A673 (cell line): ENCODE measurements around the gene XIRP1. TPM values are rescaled to one million over a fixed set of nuclear protein-coding genes. Genes with fewer than 3 reads are reported as not detected.

Experiments
- BruUV-seq: library from RNA; stranded (reverse); fragments of 400-500 nt; replicated peaks from 2 replicates; lab custom pipeline; 2021; lab: Mats Ljungman, UMichigan
- CTCF ChIA-PET: fragments of 300-600 bp; sonication (Branson Sonifier 250); formaldehyde crosslinking; loops from one replicate; lab custom pipeline; 2022; ENCODE audit warnings: antibody characterized with exemption; lab: Charles Lee
- POLR2A ChIA-PET: fragments of 300-600 bp; sonication (Branson Sonifier 250); formaldehyde crosslinking; loops from one replicate; lab custom pipeline; 2022; ENCODE audit warnings: antibody characterized with exemption; ENCODE audit not compliant: low non-redundant PET; lab: Charles Lee
- DNase-seq: peaks from one replicate; pipeline ENCODE4 v3.0.0-alpha.2; 2015; ENCODE audit warnings: low spot score
- H3K27ac ChIP-seq: fragments of 200-600 bp; sonication (generic); 2 replicates; pipeline ENCODE4 v1.5.1; 2016; ENCODE audit warnings: mixed run types, low read depth, mild to moderate bottlenecking, mixed read lengths, antibody characterized with exemption, low read length; ENCODE audit not compliant: poor library complexity, severe bottlenecking
- H3K27me3 ChIP-seq: fragments of 200-600 bp; sonication (generic); replicated peaks from 2 replicates; pipeline ENCODE4 v1.6.1; 2017; ENCODE audit warnings: mixed run types, low read depth, mild to moderate bottlenecking, mixed read lengths, antibody characterized with exemption, low read length; ENCODE audit not compliant: insufficient read depth, poor library complexity
- H3K36me3 ChIP-seq: fragments of 200-600 bp; sonication (generic); 2 replicates; pipeline ENCODE4 v1.6.1; 2016; ENCODE audit warnings: mixed run types, mild to moderate bottlenecking, mixed read lengths, antibody characterized with exemption, low read length; ENCODE audit not compliant: insufficient read depth, poor library complexity, severe bottlenecking
- H3K4me1 ChIP-seq: fragments of 200-600 bp; sonication (generic); 2 replicates; pipeline ENCODE4 v1.6.1; 2017; ENCODE audit warnings: mixed run types, mild to moderate bottlenecking, mixed read lengths, antibody characterized with exemption, low read length; ENCODE audit not compliant: insufficient read depth, poor library complexity, severe bottlenecking
- H3K4me3 ChIP-seq: fragments of 200-600 bp; sonication (generic); 2 replicates; pipeline ENCODE4 v1.5.1; 2016; ENCODE audit warnings: low read depth, mixed run types, mild to moderate bottlenecking, mixed read lengths, low read length; ENCODE audit not compliant: poor library complexity, severe bottlenecking
- H3K9me3 ChIP-seq: fragments of 200-600 bp; sonication (generic); 2 replicates; pipeline ENCODE4 v1.6.1; 2016; ENCODE audit warnings: mixed run types, low read depth, mild to moderate bottlenecking, mixed read lengths, antibody characterized with exemption, low read length; ENCODE audit not compliant: poor library complexity, severe bottlenecking
- EZH2 ChIP-seq: fragments of 200-600 bp; sonication (generic); IDR thresholded peaks from 2 replicates; pipeline ENCODE4 v1.6.1; 2017; ENCODE audit warnings: borderline replicate concordance, low read depth, mild to moderate bottlenecking, mixed read lengths, antibody characterized with exemption, low read length; ENCODE audit not compliant: poor library complexity, severe bottlenecking
- intact Hi-C: fragments of 100-400 bp; cut with micrococcal nuclease; formaldehyde crosslinking; loops from one replicate; pipeline ENCODE4 v1.10.0; 2022; ENCODE audit not compliant: unreplicated experiment
- total RNA-seq: library from RNA; stranded (reverse); gene quantifications from 2 replicates; pipeline ENCODE4 v1.2.3, GENCODE V29; 2021
- TF ChIP-seq, protein P1 (sequence below): fragments of 300-800, 200-600 bp; sonication (generic); conservative IDR thresholded peaks from 2 replicates; pipeline ENCODE4 v1.5.1; 2017; ENCODE audit warnings: low read depth, mild to moderate bottlenecking, antibody characterized with exemption, low read length, moderate library complexity, mixed read lengths

The XIRP1 gene
- total RNA-seq, 1 experiment from 2014 or later = not detected

DNA sequence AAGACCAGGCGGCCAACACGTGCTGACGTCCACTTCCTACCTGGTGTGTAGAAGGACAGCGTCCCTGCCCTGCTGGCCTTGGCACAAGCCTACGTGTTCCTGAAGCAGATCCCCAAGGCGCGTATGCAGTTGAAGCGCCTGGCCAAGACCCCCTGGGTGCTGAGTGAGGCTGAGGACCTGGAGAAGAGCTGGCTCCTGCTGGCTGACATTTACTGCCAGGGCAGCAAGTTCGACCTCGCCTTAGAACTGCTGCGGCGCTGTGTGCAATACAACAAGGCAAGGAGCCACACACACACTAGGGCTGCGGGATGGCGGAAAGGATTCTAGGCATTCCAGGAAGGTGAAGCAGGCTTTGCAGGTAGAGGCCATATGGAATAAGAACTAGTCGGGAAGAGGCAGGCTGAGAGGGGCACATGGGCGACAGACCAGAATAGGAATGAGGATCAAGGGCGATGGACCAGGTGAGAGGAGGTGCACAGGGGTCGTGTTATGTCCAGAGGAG is 54.9 kb downstream of the XIRP1 start:
- Histone ChIP-seq H3K4me3 (no peak overlapping the region), H3K36me3 (peaks cover under 1% of the 10 kb centered on the region), H3K9me3 (no peaks in the 10 kb centered on the region), H3K4me1 (no peaks in the 10 kb centered on the region), H3K27me3 (no peaks in the 10 kb centered on the region), H3K27ac (no peak overlapping the region)
- no peak for TF ChIP-seq EZH2
- TF ChIP-seq, protein P1, sequence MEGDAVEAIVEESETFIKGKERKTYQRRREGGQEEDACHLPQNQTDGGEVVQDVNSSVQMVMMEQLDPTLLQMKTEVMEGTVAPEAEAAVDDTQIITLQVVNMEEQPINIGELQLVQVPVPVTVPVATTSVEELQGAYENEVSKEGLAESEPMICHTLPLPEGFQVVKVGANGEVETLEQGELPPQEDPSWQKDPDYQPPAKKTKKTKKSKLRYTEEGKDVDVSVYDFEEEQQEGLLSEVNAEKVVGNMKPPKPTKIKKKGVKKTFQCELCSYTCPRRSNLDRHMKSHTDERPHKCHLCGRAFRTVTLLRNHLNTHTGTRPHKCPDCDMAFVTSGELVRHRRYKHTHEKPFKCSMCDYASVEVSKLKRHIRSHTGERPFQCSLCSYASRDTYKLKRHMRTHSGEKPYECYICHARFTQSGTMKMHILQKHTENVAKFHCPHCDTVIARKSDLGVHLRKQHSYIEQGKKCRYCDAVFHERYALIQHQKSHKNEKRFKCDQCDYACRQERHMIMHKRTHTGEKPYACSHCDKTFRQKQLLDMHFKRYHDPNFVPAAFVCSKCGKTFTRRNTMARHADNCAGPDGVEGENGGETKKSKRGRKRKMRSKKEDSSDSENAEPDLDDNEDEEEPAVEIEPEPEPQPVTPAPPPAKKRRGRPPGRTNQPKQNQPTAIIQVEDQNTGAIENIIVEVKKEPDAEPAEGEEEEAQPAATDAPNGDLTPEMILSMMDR = no peak
- ChIA-PET CTCF (no interaction called here), POLR2A (no interaction called here)
- no peak for DNase-seq
- no TSS peak for BruUV-seq
- intact Hi-C loops = no loop called here

DNA sequence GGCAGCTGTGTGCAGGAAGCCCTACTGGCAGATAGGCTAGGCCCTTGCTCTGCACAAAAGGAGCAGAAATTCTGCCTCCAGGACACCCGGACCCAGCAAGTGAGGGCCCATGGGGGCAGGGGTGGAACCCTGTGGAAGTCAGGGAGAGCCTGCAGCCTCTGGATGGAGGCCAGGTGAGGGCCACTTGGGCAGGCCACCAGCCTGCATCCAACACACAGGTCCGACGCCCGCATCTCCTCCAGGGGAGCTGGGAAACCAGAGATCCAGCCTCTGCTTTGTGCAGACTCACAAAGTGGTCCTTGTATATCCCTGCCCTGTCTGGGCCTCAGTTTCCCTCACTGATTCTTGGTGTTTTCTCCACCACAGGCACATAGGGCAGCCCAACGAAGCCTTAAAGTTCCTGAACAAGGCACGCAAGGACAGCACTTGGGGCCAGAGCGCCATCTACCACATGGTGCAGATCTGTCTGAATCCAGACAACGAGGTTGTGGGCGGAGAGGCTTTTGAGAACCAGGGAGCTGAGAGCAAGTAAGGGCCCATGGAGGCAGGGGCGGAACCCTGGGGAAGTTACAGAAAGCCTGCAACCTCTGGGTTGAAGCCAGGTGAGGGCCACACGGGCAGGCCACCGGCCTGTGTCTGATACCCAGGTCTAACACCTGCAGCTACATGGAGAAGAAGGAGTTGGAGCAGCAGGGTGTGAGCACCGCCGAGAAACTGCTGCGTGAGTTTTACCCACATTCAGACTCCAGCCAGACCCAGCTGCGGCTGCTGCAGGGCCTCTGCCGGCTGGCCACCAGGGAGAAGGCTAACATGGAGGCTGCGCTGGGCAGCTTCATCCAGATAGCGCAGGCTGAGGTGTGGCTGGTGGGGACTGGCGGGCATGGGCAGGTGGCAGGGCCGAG is 55.6 kb downstream of the XIRP1 start:
- no peak for DNase-seq
- CTCF ChIA-PET = no interaction called here

DNA sequence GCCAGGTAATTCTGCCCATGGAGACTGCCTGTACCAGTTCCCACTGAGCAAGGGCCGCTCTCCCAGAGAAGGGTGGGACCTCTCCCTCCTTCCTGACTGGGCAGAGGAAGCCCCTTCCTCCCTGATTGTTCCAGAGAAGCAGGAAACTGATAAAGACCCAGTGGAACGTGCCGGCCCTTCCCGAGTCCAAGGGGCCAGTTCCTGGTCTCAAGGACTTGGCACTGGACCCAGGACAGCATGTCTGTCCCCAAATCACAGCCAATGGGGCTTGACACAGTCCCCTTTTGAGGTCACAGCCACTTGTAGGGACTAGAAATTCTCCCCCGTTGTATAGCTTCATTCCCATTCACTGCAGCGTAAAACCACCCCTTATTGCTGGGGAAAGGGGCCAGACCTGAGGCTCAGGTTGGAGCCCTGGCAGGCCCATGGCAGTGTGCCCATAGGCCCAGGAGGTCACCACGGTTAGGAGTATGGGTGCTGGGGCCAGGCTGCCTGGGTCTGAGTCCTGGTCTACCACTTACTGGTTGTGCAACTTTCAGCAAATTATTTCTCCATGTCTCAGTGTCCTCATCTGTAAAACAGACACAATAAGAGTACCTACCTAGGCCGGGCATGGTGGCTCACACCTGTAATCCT is 57.1 kb downstream of the XIRP1 start:
- CTCF ChIA-PET = no interaction called here

More for the DNA sequence above, 55.6 kb downstream of the XIRP1 start:
- TF ChIP-seq, protein P1 = no peak
- TF ChIP-seq EZH2 = no peak
- Histone ChIP-seq H3K27me3 (no peaks in the 10 kb centered on the region), H3K27ac (no peak overlapping the region), H3K36me3 (no peaks in the 10 kb centered on the region), H3K4me3 (no peak overlapping the region), H3K9me3 (no peaks in the 10 kb centered on the region), H3K4me1 (no peaks in the 10 kb centered on the region)
- intact Hi-C loops = no loop called here
- no TSS peak for BruUV-seq
- POLR2A ChIA-PET = no interaction called here

More for the DNA sequence above, 57.1 kb downstream of the XIRP1 start:
- Histone ChIP-seq H3K4me3 (no peak overlapping the region), H3K36me3 (no peaks in the 10 kb centered on the region), H3K27ac (no peak overlapping the region), H3K4me1 (no peaks in the 10 kb centered on the region), H3K27me3 (no peaks in the 10 kb centered on the region), H3K9me3 (no peaks in the 10 kb centered on the region)
- intact Hi-C loops = no loop called here
- TF ChIP-seq, protein P1 = no peak
- no peak for TF ChIP-seq EZH2
- DNase-seq = no peak
- no TSS peak for BruUV-seq
- POLR2A ChIA-PET = no interaction called here
